GM10847 (cell line): Measurements from ENCODE around the gene SPAG16.

Experiments
- POLR2A ChIP-seq: IDR thresholded peaks from 2 replicates; pipeline ENCODE4 v1.6.1; 2011; ENCODE audit not compliant: insufficient read length; ENCODE audit errors: extremely low read depth

Gene SPAG16

GRCh38 chr2:213766465-213766901, 482.2 kb downstream of the SPAG16 start:
- TF ChIP-seq POLR2A: no peak

GRCh38 chr2:213787869-213788268, 503.6 kb downstream of the SPAG16 start:
- no peak for TF ChIP-seq POLR2A

GRCh38 chr2:213789940-213790339, 505.7 kb downstream of the SPAG16 start:
- TF ChIP-seq POLR2A: no peak

GRCh38 chr2:213792045-213792444, 507.8 kb downstream of the SPAG16 start:
- no peak for TF ChIP-seq POLR2A

GRCh38 chr2:213806125-213806726, 522.0 kb downstream of the SPAG16 start:
- TF ChIP-seq POLR2A: no peak

GRCh38 chr2:213816583-213816982, 532.3 kb downstream of the SPAG16 start:
- TF ChIP-seq POLR2A: no peak

- TF ChIP-seq POLR2A: no peak
These were observed 534.2 kb downstream of the SPAG16 start for GRCh38 chr2:213818436-213818835.

GRCh38 chr2:213834331-213834730, 550.1 kb downstream of the SPAG16 start:
- no peak for TF ChIP-seq POLR2A

- TF ChIP-seq POLR2A: no peak
These were observed 550.5 kb downstream of the SPAG16 start for GRCh38 chr2:213834746-213835145.

GRCh38 chr2:213846856-213847255, 562.6 kb downstream of the SPAG16 start:
- TF ChIP-seq POLR2A: no peak

- no peak for TF ChIP-seq POLR2A
These were observed 563.1 kb downstream of the SPAG16 start for GRCh38 chr2:213847316-213847715.

- TF ChIP-seq POLR2A: no peak
These were observed 564.4 kb downstream of the SPAG16 start for GRCh38 chr2:213848631-213849030.

- TF ChIP-seq POLR2A: no peak
These were observed 577.4 kb downstream of the SPAG16 start for GRCh38 chr2:213861638-213862037.

GRCh38 chr2:213862407-213863076, 578.3 kb downstream of the SPAG16 start:
- no peak for TF ChIP-seq POLR2A

GRCh38 chr2:213863541-213863940, 579.3 kb downstream of the SPAG16 start:
- TF ChIP-seq POLR2A: no peak

- no peak for TF ChIP-seq POLR2A
These were observed 584.3 kb downstream of the SPAG16 start for GRCh38 chr2:213868526-213868925.

GRCh38 chr2:213885485-213885884, 601.2 kb downstream of the SPAG16 start:
- no peak for TF ChIP-seq POLR2A
